Activated B cell treated with CpG ODN at 0.5 μM for 24 hours (primary cell): ENCODE results near the gene SLC7A11. TPM values are rescaled to one million over a fixed set of nuclear protein-coding genes. Genes with fewer than 3 reads are reported as not detected.

Source experiments
- ATAC-seq: fragments of 200-7000 bp; cut with Tn5 transposase; one replicate; pipeline ENCODE4 v1.10.0; 2021; ENCODE audit warnings: low read depth, mild to moderate bottlenecking, moderate library complexity
- CTCF ChIA-PET: fragments of 350-600 bp; sonication (Branson Sonifier 250); formaldehyde crosslinking; loops from one replicate; lab custom pipeline; 2021; ENCODE audit warnings: antibody characterized with exemption; lab: Charles Lee
- POLR2A ChIA-PET: fragments of 350-600 bp; sonication (Branson Sonifier 250); formaldehyde crosslinking; loops from one replicate; lab custom pipeline; 2021; ENCODE audit warnings: antibody characterized with exemption; lab: Charles Lee
- DNase-seq: peaks from one replicate; pipeline ENCODE4 v3.0.0; 2022
- H3K27ac Mint-ChIP-seq: one replicate; pipeline ENCODE4 v1.8.0; 2020; ENCODE audit warnings: mixed read lengths
- H3K27me3 Mint-ChIP-seq: one replicate; pipeline ENCODE4 v1.8.0; 2021; ENCODE audit warnings: mixed read lengths
- H3K36me3 Mint-ChIP-seq: one replicate; pipeline ENCODE4 v1.8.0; 2021; ENCODE audit warnings: low read depth, mixed read lengths
- H3K4me1 Mint-ChIP-seq: one replicate; pipeline ENCODE4 v1.8.0; 2021; ENCODE audit warnings: mixed read lengths
- H3K4me3 Mint-ChIP-seq: one replicate; pipeline ENCODE4 v1.8.0; 2020; ENCODE audit warnings: mild to moderate bottlenecking, mixed read lengths
- H3K9me3 Mint-ChIP-seq: one replicate; pipeline ENCODE4 v1.8.0; 2020; ENCODE audit warnings: mixed read lengths
- intact Hi-C: fragments of 100-400 bp; cut with micrococcal nuclease; formaldehyde crosslinking; loops from one replicate; pipeline ENCODE4 v1.15.1; 2024
- total RNA-seq: library from RNA; stranded (reverse); gene quantifications from 2 replicates; pipeline ENCODE4 v1.2.3, GENCODE V29; 2022
- TF ChIP-seq, protein P1 (sequence below): fragments of 200-600 bp; IDR thresholded peaks from one replicate; pipeline ENCODE4 v1.8.0; 2022; ENCODE audit warnings: antibody characterized with exemption, mild to moderate bottlenecking

Gene SLC7A11
- total RNA-seq, 1 donor from 2014 or later: 1.4 TPM

GRCh38 chr4:138234248-138234647 lies 7.9 kb downstream of the SLC7A11 start:
- POLR2A ChIA-PET: no interaction called here
- no peak overlapping the region for H3K4me3 Mint-ChIP-seq
- DNase-seq: no peak
- H3K4me1 Mint-ChIP-seq: no peaks in the 10 kb centered on the region
- intact Hi-C loops: no loop called here
- ATAC-seq: no peak
- peaks cover 2% of the 10 kb centered on the region for H3K27me3 Mint-ChIP-seq
- TF ChIP-seq, protein P1, sequence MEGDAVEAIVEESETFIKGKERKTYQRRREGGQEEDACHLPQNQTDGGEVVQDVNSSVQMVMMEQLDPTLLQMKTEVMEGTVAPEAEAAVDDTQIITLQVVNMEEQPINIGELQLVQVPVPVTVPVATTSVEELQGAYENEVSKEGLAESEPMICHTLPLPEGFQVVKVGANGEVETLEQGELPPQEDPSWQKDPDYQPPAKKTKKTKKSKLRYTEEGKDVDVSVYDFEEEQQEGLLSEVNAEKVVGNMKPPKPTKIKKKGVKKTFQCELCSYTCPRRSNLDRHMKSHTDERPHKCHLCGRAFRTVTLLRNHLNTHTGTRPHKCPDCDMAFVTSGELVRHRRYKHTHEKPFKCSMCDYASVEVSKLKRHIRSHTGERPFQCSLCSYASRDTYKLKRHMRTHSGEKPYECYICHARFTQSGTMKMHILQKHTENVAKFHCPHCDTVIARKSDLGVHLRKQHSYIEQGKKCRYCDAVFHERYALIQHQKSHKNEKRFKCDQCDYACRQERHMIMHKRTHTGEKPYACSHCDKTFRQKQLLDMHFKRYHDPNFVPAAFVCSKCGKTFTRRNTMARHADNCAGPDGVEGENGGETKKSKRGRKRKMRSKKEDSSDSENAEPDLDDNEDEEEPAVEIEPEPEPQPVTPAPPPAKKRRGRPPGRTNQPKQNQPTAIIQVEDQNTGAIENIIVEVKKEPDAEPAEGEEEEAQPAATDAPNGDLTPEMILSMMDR: no peak
- H3K27ac Mint-ChIP-seq: no peak overlapping the region
- no peaks in the 10 kb centered on the region for H3K36me3 Mint-ChIP-seq
- CTCF ChIA-PET: no interaction called here
- H3K9me3 Mint-ChIP-seq: no peaks in the 10 kb centered on the region

DNA sequence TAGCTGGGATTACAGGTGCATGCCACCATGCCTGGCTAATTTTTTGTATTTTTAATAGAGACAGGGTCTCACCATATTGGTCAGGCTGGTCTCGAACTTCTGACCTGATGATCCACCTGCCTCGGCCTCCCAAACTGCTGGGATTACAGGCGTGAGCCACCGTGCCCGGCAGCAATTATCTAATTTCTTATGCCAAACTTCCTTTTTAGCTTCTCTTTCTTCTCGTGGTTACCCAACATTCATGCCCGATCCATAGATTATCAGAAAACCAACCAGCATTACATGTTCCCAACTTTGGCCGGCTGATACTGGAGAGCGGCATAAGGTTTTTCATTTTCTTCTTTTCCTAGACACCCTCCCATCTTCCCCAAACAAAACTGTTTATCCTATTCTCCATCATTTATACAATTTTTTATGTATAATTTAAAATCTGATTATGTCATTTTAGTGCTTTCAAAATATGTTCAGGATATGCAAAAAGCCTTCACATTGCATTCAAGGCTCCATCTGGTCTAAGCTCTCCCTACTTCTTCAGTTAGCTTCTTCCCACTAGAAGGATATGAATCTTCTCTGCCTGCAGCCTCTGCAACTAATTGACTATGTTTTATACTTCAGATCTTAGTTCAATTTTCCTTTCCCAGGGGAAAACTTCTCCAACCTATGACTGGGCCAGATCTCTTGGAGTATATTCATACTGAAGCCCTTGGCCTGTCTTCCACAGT lies 8.7 kb downstream of the SLC7A11 start:
- no peak overlapping the region for H3K4me3 Mint-ChIP-seq
- DNase-seq: no peak
- H3K27me3 Mint-ChIP-seq: peaks cover 2% of the 10 kb centered on the region
- POLR2A ChIA-PET: no interaction called here
- no peaks in the 10 kb centered on the region for H3K4me1 Mint-ChIP-seq
- H3K9me3 Mint-ChIP-seq: no peaks in the 10 kb centered on the region
- no peak overlapping the region for H3K27ac Mint-ChIP-seq
- CTCF ChIA-PET: no interaction called here
- no peaks in the 10 kb centered on the region for H3K36me3 Mint-ChIP-seq
- no peak for ATAC-seq
- TF ChIP-seq, protein P1: no peak
- intact Hi-C loops: no loop called here

- peaks cover 2% of the 10 kb centered on the region for H3K27me3 Mint-ChIP-seq
- DNase-seq: no peak
- no peaks in the 10 kb centered on the region for H3K4me1 Mint-ChIP-seq
- no peak overlapping the region for H3K4me3 Mint-ChIP-seq
- TF ChIP-seq, protein P1: no peak
- H3K36me3 Mint-ChIP-seq: no peaks in the 10 kb centered on the region
- CTCF ChIA-PET: no interaction called here
- H3K27ac Mint-ChIP-seq: no peak overlapping the region
- no peak for ATAC-seq
- intact Hi-C loops: no loop called here
- POLR2A ChIA-PET: no interaction called here
- no peaks in the 10 kb centered on the region for H3K9me3 Mint-ChIP-seq
Measured at GRCh38 chr4:138232364-138232763, 9.8 kb downstream of the SLC7A11 start.

- Mint-ChIP-seq H3K9me3 (no peaks in the 10 kb centered on the region), H3K36me3 (no peaks in the 10 kb centered on the region), H3K4me3 (no peak overlapping the region), H3K27me3 (no peaks in the 10 kb centered on the region), H3K27ac (no peak overlapping the region), H3K4me1 (no peaks in the 10 kb centered on the region)
- CTCF ChIA-PET: no interaction called here
- DNase-seq (no peak), ATAC-seq (no peak)
- intact Hi-C loops: no loop called here
- POLR2A ChIA-PET: no interaction called here
- TF ChIP-seq, protein P1: no peak
Measured at GRCh38 chr4:138230048-138230447, 12.1 kb downstream of the SLC7A11 start.

- Mint-ChIP-seq H3K4me3 (no peak overlapping the region), H3K27me3 (no peaks in the 10 kb centered on the region), H3K9me3 (no peaks in the 10 kb centered on the region), H3K4me1 (no peaks in the 10 kb centered on the region), H3K36me3 (no peaks in the 10 kb centered on the region), H3K27ac (no peak overlapping the region)
- TF ChIP-seq, protein P1: no peak
- intact Hi-C loops: no loop called here
- ATAC-seq: no peak
- DNase-seq: no peak
- ChIA-PET CTCF (no interaction called here), POLR2A (no interaction called here)
Measured at GRCh38 chr4:138229160-138229559, 13.0 kb downstream of the SLC7A11 start.
